HCT116 (cell line): ENCODE results near the gene HMGXB3. TPM values are rescaled to one million over a fixed set of nuclear protein-coding genes. Genes with fewer than 3 reads are reported as not detected.

Experiments
- ATAC-seq: fragments of 200-7000 bp; cut with Tn5 transposase; 2 replicates; pipeline ENCODE4 v1.9.1; 2020; ENCODE audit warnings: mild to moderate bottlenecking, moderate library complexity
- BruUV-seq: library from RNA; stranded (reverse); fragments of 400-500 nt; replicated peaks from 2 replicates; lab custom pipeline; 2021; lab: Mats Ljungman, UMichigan
- CTCF ChIA-PET: fragments of 300-600 bp; sonication (Branson Sonifier 250); formaldehyde crosslinking; loops from one replicate; lab custom pipeline; 2021; ENCODE audit warnings: antibody characterized with exemption; lab: Charles Lee
- POLR2A ChIA-PET: fragments of 300-600, 350-600 bp; sonication (Branson Sonifier 250); formaldehyde crosslinking; loops from one replicate; lab custom pipeline; 2021; ENCODE audit warnings: antibody characterized with exemption; lab: Charles Lee
- RAD21 ChIA-PET, 2 experiments: fragments of 300-600 bp; sonication (Branson Sonifier 250); formaldehyde crosslinking; loops; one replicate each; lab custom pipeline; 2023; ENCODE audit warnings: low total read pairs in 2 of 2; ENCODE audit not compliant: uncharacterized antibody in 2 of 2, unreplicated experiment in 2 of 2, low non-redundant PET in 1 of 2; lab: Charles Lee
- DNase-seq: peaks from one replicate; pipeline ENCODE4 v3.0.0-alpha.2; 2010; ENCODE audit warnings: low read depth, low spot score
- H2AFZ ChIP-seq: fragments of 200-600 bp; shearing (Covaris generic), sonication (generic); 2 replicates; pipeline ENCODE4 v1.6.1; 2017; ENCODE audit warnings: low read depth, mixed run types, mixed read lengths, antibody characterized with exemption, low read length; ENCODE audit not compliant: poor library complexity, severe bottlenecking
- H3K27ac ChIP-seq: 2 replicates; pipeline ENCODE4 v1.5.1; 2012; ENCODE audit warnings: low read depth, low read length
- H3K27me3 ChIP-seq: fragments of 200-600 bp; sonication (generic); 2 replicates; pipeline ENCODE4 v1.6.1; 2016; ENCODE audit warnings: mixed run types, low read length, mixed read lengths; ENCODE audit not compliant: insufficient read depth
- H3K36me3 ChIP-seq, 2 experiments: fragments of 200-500 bp in 1 of 2; fragments of 200-600 bp in 1 of 2; sonication (Bioruptor generic) in 1 of 2; sonication (generic) in 1 of 2; 2 replicates each; pipeline versions ENCODE4 v1.5.1 to v1.6.1; 2014 to 2016; ENCODE audit warnings: low read length in 2 of 2, inconsistent platforms in 1 of 2, mixed read lengths in 1 of 2, mixed run types in 1 of 2; ENCODE audit not compliant: insufficient read depth in 2 of 2, control insufficient read depth in 1 of 2
- H3K4me1 ChIP-seq, 2 experiments: fragments of 200-600 bp in 1 of 2; sonication (generic) in 1 of 2; 2 replicates each; pipeline versions ENCODE4 v1.5.1 to v1.6.1; 2012 to 2017; ENCODE audit warnings: low read length in 2 of 2, inconsistent platforms in 1 of 2, mild to moderate bottlenecking in 1 of 2, mixed read lengths in 1 of 2, mixed run types in 1 of 2, moderate library complexity in 1 of 2; ENCODE audit not compliant: insufficient read depth in 2 of 2, control insufficient read depth in 1 of 2
- H3K4me2 ChIP-seq: fragments of 200-600 bp; sonication (generic); 2 replicates; pipeline ENCODE4 v1.6.1; 2017; ENCODE audit warnings: mixed run types, low read length, mixed read lengths
- H3K4me3 ChIP-seq, 2 experiments: fragments of 200-600 bp in 1 of 2; sonication (generic) in 1 of 2; replicated peaks in 1 of 2; 2 replicates each; pipeline ENCODE4 v1.5.1; 2011 to 2016; ENCODE audit warnings: low read length in 2 of 2, control low read depth in 1 of 2, low read depth in 1 of 2, mild to moderate bottlenecking in 1 of 2, mixed read lengths in 1 of 2, mixed run types in 1 of 2
- H3K79me2 ChIP-seq: fragments of 200-600 bp; sonication (generic); 2 replicates; pipeline ENCODE4 v1.6.1; 2017; ENCODE audit warnings: mild to moderate bottlenecking, mixed run types, low read length, moderate library complexity, mixed read lengths; ENCODE audit not compliant: insufficient read depth
- H3K9ac ChIP-seq: fragments of 200-600 bp; sonication (generic); 2 replicates; pipeline ENCODE4 v1.6.1; 2016; ENCODE audit warnings: low read length, mixed read lengths
- H3K9me2 ChIP-seq: fragments of 200-600 bp; sonication (generic), shearing (Covaris generic); 2 replicates; pipeline ENCODE4 v1.6.1; 2017; ENCODE audit warnings: mixed run types, mild to moderate bottlenecking, moderate library complexity; ENCODE audit not compliant: insufficient read depth
- H3K9me3 ChIP-seq, 2 experiments: fragments of 200-500 bp in 1 of 2; fragments of 200-600 bp in 1 of 2; sonication (Bioruptor generic) in 1 of 2; sonication (generic) in 1 of 2; 2 replicates each; pipeline ENCODE4 v1.6.1; 2014 to 2017; ENCODE audit warnings: low read length in 2 of 2, mixed read lengths in 2 of 2, inconsistent platforms in 1 of 2, low read depth in 1 of 2, mild to moderate bottlenecking in 1 of 2, mixed run types in 1 of 2, moderate library complexity in 1 of 2; ENCODE audit not compliant: control insufficient read depth in 1 of 2, insufficient read depth in 1 of 2
- H4K20me1 ChIP-seq: fragments of 200-600 bp; sonication (generic), shearing (Covaris generic); 2 replicates; pipeline ENCODE4 v1.6.1; 2017; ENCODE audit warnings: mixed run types, mild to moderate bottlenecking, moderate library complexity; ENCODE audit not compliant: insufficient read depth
- CBX3 ChIP-seq: IDR thresholded peaks from 2 replicates; pipeline ENCODE4 v1.6.1; 2012; ENCODE audit warnings: low read depth
- CTCF ChIP-seq, 3 experiments: fragments of 200-600 bp in 1 of 3; sonication (generic) in 1 of 3; IDR thresholded peaks in 2 of 3; conservative IDR thresholded peaks in 1 of 3; 2 replicates each; pipeline ENCODE4 v1.5.1; 2012 to 2017; ENCODE audit warnings: low read depth in 2 of 3, low read length in 2 of 3, antibody characterized with exemption in 1 of 3, borderline replicate concordance in 1 of 3, control low read depth in 1 of 3, mild to moderate bottlenecking in 1 of 3, mixed read lengths in 1 of 3, mixed run types in 1 of 3, moderate library complexity in 1 of 3; ENCODE audit not compliant: insufficient read depth in 1 of 3
- ELF1 ChIP-seq: IDR thresholded peaks from 2 replicates; pipeline ENCODE4 v1.6.1; 2012; ENCODE audit warnings: low read depth, borderline replicate concordance
- EZH2 ChIP-seq: fragments of 200-600 bp; sonication (generic); IDR thresholded peaks from 2 replicates; pipeline ENCODE4 v1.6.1; 2017; ENCODE audit warnings: antibody characterized with exemption, mixed run types
- FOSL1 ChIP-seq: IDR thresholded peaks from 2 replicates; pipeline ENCODE4 v1.6.1; 2012; ENCODE audit warnings: low read depth
- POLR2A ChIP-seq: IDR thresholded peaks from 2 replicates; pipeline ENCODE4 v1.7.0; 2011; ENCODE audit warnings: borderline replicate concordance; ENCODE audit not compliant: insufficient read depth, insufficient read length; ENCODE audit errors: extremely low read depth
- SP1 ChIP-seq: IDR thresholded peaks from 2 replicates; pipeline ENCODE4 v1.6.1; 2012; ENCODE audit warnings: low read depth
- YY1 ChIP-seq: IDR thresholded peaks from 2 replicates; pipeline ENCODE4 v1.6.1; 2011; ENCODE audit warnings: low read length, low read depth, moderate library complexity, mild to moderate bottlenecking; ENCODE audit not compliant: insufficient replicate concordance; ENCODE audit errors: extremely low read depth
- ZFX ChIP-seq: fragments of 450-650 bp; IDR thresholded peaks from 2 replicates; pipeline ENCODE4 v1.6.1; 2017
- intact Hi-C: fragments of 100-400 bp; cut with micrococcal nuclease; formaldehyde crosslinking; loops from 2 replicates; pipeline ENCODE4 v1.10.0; 2022
- total RNA-seq: library from RNA; stranded (reverse); gene quantifications from one replicate; pipeline ENCODE4 v1.2.1, GENCODE V29; 2021; ENCODE audit not compliant: unreplicated experiment
- TF ChIP-seq, protein P1 (sequence below): IDR thresholded peaks from 2 replicates; pipeline ENCODE4 v1.6.1; 2012; ENCODE audit warnings: low read depth

The HMGXB3 gene
- total RNA-seq, 1 experiment from 2014 or later: 41.8 TPM

GRCh38 chr5:149961186-149961685, 39.3 kb upstream of the HMGXB3 start:
- Histone ChIP-seq H3K4me1 (peaks cover 8 to 27% of the 10 kb centered on the region in 2 experiments), H3K9me2 (no peaks in the 10 kb centered on the region), H3K27me3 (no peaks in the 10 kb centered on the region), H3K36me3 (no peaks in the 10 kb centered on the region), H3K4me2 (peak overlapping the region; percentile 97), H3K9ac (peak overlapping the region; percentile 73), H2AFZ (peak overlapping the region; percentile 61), H3K27ac (peak overlapping the region; percentile 48), H4K20me1 (no peaks in the 10 kb centered on the region), H3K79me2 (0 out of 2 replicates have a peak, but pooled peaks cover 2% of the 10 kb centered on the region), H3K9me3 (no peaks in the 10 kb centered on the region), H3K4me3 (peak overlapping the region; percentile 74)
- intact Hi-C loops: no loop called here
- no peak for TF ChIP-seq ZFX
- no peak for TF ChIP-seq CTCF (IDR thresholded peaks at IDR 0.05 in 2 of 3, conservative IDR thresholded peaks at IDR 0.05 in 1 of 3; ENCODE audit: borderline replicate concordance in 1 of 3, insufficient read depth in 1 of 3, low read depth in 2 of 3, low read length in 2 of 3)
- no peak for TF ChIP-seq CBX3
- TF ChIP-seq ELF1: no peak
- no peak for TF ChIP-seq POLR2A
- TF ChIP-seq, protein P1, sequence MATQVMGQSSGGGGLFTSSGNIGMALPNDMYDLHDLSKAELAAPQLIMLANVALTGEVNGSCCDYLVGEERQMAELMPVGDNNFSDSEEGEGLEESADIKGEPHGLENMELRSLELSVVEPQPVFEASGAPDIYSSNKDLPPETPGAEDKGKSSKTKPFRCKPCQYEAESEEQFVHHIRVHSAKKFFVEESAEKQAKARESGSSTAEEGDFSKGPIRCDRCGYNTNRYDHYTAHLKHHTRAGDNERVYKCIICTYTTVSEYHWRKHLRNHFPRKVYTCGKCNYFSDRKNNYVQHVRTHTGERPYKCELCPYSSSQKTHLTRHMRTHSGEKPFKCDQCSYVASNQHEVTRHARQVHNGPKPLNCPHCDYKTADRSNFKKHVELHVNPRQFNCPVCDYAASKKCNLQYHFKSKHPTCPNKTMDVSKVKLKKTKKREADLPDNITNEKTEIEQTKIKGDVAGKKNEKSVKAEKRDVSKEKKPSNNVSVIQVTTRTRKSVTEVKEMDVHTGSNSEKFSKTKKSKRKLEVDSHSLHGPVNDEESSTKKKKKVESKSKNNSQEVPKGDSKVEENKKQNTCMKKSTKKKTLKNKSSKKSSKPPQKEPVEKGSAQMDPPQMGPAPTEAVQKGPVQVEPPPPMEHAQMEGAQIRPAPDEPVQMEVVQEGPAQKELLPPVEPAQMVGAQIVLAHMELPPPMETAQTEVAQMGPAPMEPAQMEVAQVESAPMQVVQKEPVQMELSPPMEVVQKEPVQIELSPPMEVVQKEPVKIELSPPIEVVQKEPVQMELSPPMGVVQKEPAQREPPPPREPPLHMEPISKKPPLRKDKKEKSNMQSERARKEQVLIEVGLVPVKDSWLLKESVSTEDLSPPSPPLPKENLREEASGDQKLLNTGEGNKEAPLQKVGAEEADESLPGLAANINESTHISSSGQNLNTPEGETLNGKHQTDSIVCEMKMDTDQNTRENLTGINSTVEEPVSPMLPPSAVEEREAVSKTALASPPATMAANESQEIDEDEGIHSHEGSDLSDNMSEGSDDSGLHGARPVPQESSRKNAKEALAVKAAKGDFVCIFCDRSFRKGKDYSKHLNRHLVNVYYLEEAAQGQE: no peak
- no peak for TF ChIP-seq SP1
- no peak for TF ChIP-seq YY1
- no peak for TF ChIP-seq FOSL1
- no peak for TF ChIP-seq EZH2
- no peak for DNase-seq
- CTCF ChIA-PET: interaction anchor here (0.7 to 3.4 kb wide), 9 partner anchors 10 to 325 kb away, joined by 3 to 26 read pairs (median 4); no protein-coding TSS in a partner anchor
- RAD21 ChIA-PET: interaction anchor here (0.7 to 1.6 kb wide), 3 partner anchors 123 to 294 kb away, joined by 3 to 5 read pairs (median 3); no protein-coding TSS in a partner anchor
- BruUV-seq: no TSS peak
- POLR2A ChIA-PET: interaction anchor here (0.8 to 1.6 kb wide), 8 partner anchors 9 to 127 kb away, joined by 3 to 6 read pairs (median 4); partner anchors contain the start of genes HMGXB3 and TIGD6
- no peak; the same call in 1 of the 2 replicates for ATAC-seq
